KMS-11 (cell line): ENCODE results near the gene COL4A5.
A peak's percentile ranks its signal among the peaks of the same experiment; 100 is the strongest.

Experiments
- H2AFZ ChIP-seq: fragments of 200-600 bp; sonication (generic); 2 replicates; pipeline ENCODE4 v1.6.1; 2016; ENCODE audit warnings: antibody characterized with exemption, mixed run types, low read depth
- H3K27ac ChIP-seq: fragments of 200-600 bp; sonication (generic); 2 replicates; pipeline ENCODE4 v1.6.1; 2016; ENCODE audit warnings: mild to moderate bottlenecking, mixed run types
- H3K27me3 ChIP-seq: fragments of 200-600 bp; sonication (generic); 2 replicates; pipeline ENCODE4 v1.6.1; 2017; ENCODE audit warnings: mild to moderate bottlenecking, low read depth, mixed run types, moderate library complexity; ENCODE audit not compliant: insufficient read depth
- H3K36me3 ChIP-seq: fragments of 200-600 bp; sonication (generic); 2 replicates; pipeline ENCODE4 v1.6.1; 2017; ENCODE audit warnings: mild to moderate bottlenecking, mixed run types; ENCODE audit not compliant: insufficient read depth
- H3K4me1 ChIP-seq: fragments of 200-600 bp; sonication (generic); 2 replicates; pipeline ENCODE4 v1.6.1; 2016; ENCODE audit warnings: mild to moderate bottlenecking, low read depth, mixed run types; ENCODE audit not compliant: poor library complexity, severe bottlenecking
- H3K4me2 ChIP-seq: fragments of 200-600 bp; sonication (generic); 2 replicates; pipeline ENCODE4 v1.7.0; 2016; ENCODE audit warnings: mild to moderate bottlenecking, mixed run types
- H3K4me3 ChIP-seq: fragments of 200-600 bp; sonication (generic); IDR thresholded peaks from 2 replicates; pipeline ENCODE4 v1.6.1; 2017; ENCODE audit warnings: low read depth, low read length, mixed read lengths; ENCODE audit not compliant: insufficient read depth
- H3K79me2 ChIP-seq: fragments of 200-600 bp; sonication (generic); 2 replicates; pipeline ENCODE4 v1.6.1; 2016; ENCODE audit warnings: low read depth, mixed run types; ENCODE audit not compliant: insufficient read depth
- H3K9ac ChIP-seq: fragments of 200-600 bp; sonication (generic); 2 replicates; pipeline ENCODE4 v1.6.1; 2016; ENCODE audit warnings: mild to moderate bottlenecking, mixed run types
- H4K20me1 ChIP-seq: fragments of 200-600 bp; sonication (generic); 2 replicates; pipeline ENCODE4 v1.6.1; 2016; ENCODE audit warnings: mild to moderate bottlenecking, mixed run types; ENCODE audit not compliant: insufficient read depth
- CTCF ChIP-seq: fragments of 200-600 bp; sonication (generic); conservative IDR thresholded peaks from 2 replicates; pipeline ENCODE4 v1.6.1; 2017; ENCODE audit warnings: low read depth, mild to moderate bottlenecking, antibody characterized with exemption, low read length, moderate library complexity, mixed read lengths

The COL4A5 gene

GRCh38 chrX:108735091-108735678 lies 295.5 kb downstream of the COL4A5 start:
- no peak overlapping the region for H3K4me2 ChIP-seq
- no peak for TF ChIP-seq CTCF
- no peak overlapping the region for H3K9ac ChIP-seq
- H3K27ac ChIP-seq = no peak overlapping the region
- H3K4me1 ChIP-seq = no peaks in the 10 kb centered on the region
- no peaks in the 10 kb centered on the region for H4K20me1 ChIP-seq
- no peak overlapping the region for H3K4me3 ChIP-seq
- H3K79me2 ChIP-seq = no peaks in the 10 kb centered on the region
- H3K36me3 ChIP-seq = no peaks in the 10 kb centered on the region
- H2AFZ ChIP-seq = no peak overlapping the region
- H3K27me3 ChIP-seq = no peaks in the 10 kb centered on the region

GRCh38 chrX:108735679-108736508 lies 296.3 kb downstream of the COL4A5 start:
- Histone ChIP-seq H2AFZ (peak overlapping the region; percentile 94), H3K36me3 (no peaks in the 10 kb centered on the region), H3K79me2 (no peaks in the 10 kb centered on the region), H3K4me3 (no peak overlapping the region), H3K27me3 (no peaks in the 10 kb centered on the region), H4K20me1 (no peaks in the 10 kb centered on the region), H3K27ac (no peak overlapping the region), H3K4me1 (no peaks in the 10 kb centered on the region), H3K4me2 (peak overlapping the region; percentile 57), H3K9ac (peak overlapping the region; percentile 27; the same call in 1 of the 2 replicates)
- TF ChIP-seq CTCF = no peak

DNA sequence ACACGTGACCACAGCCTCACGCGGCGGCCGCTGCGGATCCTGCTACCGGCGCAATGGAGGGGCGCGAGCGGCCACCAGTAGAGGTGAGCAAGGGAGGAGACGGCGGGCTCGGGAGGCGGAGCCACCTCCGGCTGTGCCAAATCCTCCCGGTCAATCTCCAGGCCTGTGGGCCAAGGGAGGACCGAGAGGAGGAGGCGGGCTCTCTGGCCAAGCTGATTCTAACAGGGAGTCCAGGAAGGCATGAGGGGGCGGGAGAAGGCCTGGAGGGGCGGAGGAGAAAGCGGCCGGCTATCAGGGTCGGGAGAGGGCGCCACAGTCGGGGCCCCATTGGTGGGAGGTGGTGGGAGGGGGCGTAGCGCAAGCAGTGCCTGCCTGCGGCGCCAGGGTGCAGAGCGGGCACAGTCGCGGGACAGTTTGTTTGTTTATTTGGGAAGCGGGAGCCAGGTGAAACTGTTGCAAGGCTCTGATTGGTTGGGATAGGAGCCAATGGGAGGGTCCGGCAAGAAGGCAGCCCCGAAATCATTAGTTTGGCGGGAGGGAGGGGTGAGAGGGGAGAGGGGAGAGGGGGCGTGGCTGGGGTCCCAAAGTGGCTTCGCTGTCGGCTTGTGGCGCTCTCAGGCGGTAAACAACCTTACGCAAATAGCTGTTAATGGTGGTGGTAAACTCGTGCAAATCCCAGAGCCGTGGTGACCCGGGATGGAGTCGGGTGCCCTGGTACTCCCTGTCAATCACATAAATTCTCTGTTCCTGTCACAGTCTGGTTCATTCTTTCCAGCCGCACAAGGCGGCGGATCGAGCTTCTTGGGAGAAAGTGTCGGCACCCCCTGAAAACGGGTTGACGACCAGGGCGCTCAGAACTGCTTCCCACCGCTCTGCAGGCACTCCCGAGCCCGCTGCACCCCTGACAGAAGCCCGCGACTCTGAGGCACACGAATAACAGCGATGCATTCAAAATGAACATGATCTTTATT lies 297.2 kb downstream of the COL4A5 start, which contains the start of gene IRS4:
Gene IRS4 (minus strand): TSS at position 55 of the 971 bp plus-strand sequence.
- H3K36me3 ChIP-seq = no peaks in the 10 kb centered on the region
- no peak within 1 kb of the TSS for H3K4me3 ChIP-seq
- no peaks in the 10 kb centered on the region for H3K4me1 ChIP-seq
- TF ChIP-seq CTCF = no peak
- no peaks in the 10 kb centered on the region for H3K27me3 ChIP-seq
- H3K9ac ChIP-seq = peak within 1 kb of the TSS; percentile 27; the same call in 1 of the 2 replicates
- no peak within 1 kb of the TSS for H3K27ac ChIP-seq
- peak within 1 kb of the TSS; percentile 94 for H2AFZ ChIP-seq
- peak within 1 kb of the TSS; percentile 57 for H3K4me2 ChIP-seq
- H4K20me1 ChIP-seq = no peaks in the 10 kb centered on the region
- H3K79me2 ChIP-seq = no peaks in the 10 kb centered on the region

- Histone ChIP-seq H3K9ac (no peak overlapping the region), H3K4me1 (no peaks in the 10 kb centered on the region), H3K27me3 (no peaks in the 10 kb centered on the region), H3K4me2 (no peak overlapping the region; the same call in 1 of the 2 replicates), H3K79me2 (no peaks in the 10 kb centered on the region), H4K20me1 (no peaks in the 10 kb centered on the region), H3K27ac (no peak overlapping the region), H3K4me3 (no peak overlapping the region), H3K36me3 (no peaks in the 10 kb centered on the region), H2AFZ (no peak overlapping the region)
- TF ChIP-seq CTCF = no peak
Observed at GRCh38 chrX:108737754-108738153, 298.1 kb downstream of the COL4A5 start.
